ENCODE data around the gene JOSD1.
A peak's percentile ranks its signal among the peaks of the same experiment; 100 is the strongest.
"Not testable (repeated sequence)": the region's sequence is repeated elsewhere in the genome, so short reads cannot be mapped to it uniquely, and the experiment has no call there.

The JOSD1 gene

DNA sequence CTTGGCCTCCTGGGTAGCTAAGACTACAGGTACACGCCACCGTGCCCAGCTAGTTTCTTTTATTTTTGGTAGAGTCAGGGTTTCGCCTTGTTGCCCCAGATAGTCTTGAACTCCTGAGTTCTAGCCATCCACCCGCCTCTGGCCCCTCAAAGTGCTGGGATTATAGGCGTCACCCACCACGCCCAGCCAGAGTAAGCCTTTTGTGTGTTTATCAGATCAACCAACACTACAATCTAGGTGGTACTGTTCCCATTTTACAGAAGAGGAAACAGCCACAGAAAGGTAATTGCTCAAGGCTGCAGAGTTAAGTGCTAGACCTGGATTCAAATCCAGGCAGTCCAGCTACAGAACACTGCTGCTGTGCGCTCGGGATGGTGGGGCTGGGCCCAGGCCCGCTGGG is 15.8 kb downstream of the JOSD1 start:
- no peak for DNase-seq (ENCODE audit: low read depth)

DNA sequence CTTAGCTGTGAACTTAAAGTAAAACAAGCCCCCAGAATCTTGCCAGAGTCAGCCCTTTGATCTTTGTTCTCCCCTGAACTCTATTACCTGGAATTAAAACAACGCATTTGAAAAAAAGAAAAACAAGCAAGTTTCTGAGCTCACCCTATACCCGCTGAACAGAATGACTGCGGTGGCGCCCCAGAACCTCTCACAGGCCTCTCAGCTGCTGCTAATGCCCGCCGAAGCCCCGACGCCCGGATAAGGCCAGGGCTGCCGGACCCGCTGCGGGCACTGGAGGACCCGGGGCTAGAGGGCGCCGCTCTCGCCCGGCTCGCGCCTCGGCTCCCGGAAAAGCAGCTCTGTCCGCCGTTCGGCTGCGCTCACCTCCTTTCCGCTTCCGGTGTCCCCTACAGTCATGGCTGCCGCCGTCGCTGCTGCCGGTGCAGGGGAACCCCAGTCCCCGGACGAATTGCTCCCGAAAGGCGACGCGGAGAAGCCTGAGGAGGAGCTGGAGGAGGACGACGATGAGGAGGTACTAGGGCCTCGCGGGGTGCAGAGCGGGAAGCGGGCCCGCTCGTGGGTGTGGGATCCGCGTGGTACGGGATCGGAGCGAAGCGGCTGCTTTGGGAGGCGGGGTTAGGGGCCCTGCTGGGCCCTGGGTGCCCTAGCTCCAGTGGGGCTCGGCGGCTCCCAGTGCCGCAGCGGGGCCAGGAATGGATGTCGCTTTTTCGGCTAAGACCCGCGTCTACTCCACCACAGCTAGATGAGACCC is 19.0 kb downstream of the JOSD1 start, which contains the start of gene TOMM22:
Gene TOMM22 (plus strand): TSS at position 376 of the 754 bp plus-strand sequence. CDS start 22 bp downstream, at position 398.
- no peak for DNase-seq (ENCODE audit: low read depth)

GRCh38 chr22:38675833-38676232 is 24.9 kb downstream of the JOSD1 start:
- DNase-seq (ENCODE audit: low read depth): no peak

DNA sequence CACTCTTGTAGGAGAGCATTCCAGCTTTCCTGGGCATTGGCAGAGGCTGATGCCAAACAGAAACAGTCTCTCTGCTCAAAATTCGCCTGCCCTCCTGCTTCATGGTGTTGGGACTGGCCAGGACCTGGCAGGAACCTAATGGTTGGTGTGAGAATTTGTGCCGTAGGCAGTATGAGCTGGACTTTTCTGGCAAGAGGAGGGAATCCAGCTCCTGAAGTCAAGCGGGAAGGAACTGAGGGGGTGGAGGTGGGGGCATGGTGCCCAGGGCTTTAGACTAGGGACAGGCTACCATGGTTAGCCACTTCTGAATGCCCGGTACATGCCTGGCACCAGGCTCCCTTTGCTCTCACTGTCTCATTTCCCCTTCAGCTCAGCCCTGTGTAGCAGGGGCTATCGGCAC is 25.9 kb downstream of the JOSD1 start:
- DNase-seq (ENCODE audit: low read depth): no peak

GRCh38 chr22:38657045-38657909 is 43.5 kb downstream of the JOSD1 start:
- peak; percentile 5 for DNase-seq (ENCODE audit: low read depth)

GRCh38 chr22:38656256-38657044 is 44.3 kb downstream of the JOSD1 start, which contains the start of the genes CBY1 and FAM227A:
TSS of gene CBY1 (plus strand) at chr22:38656638. CDS start at chr22:38668055, 11,417 bp downstream.
TSS of gene FAM227A (minus strand) at chr22:38656392. CDS start at chr22:38650168, 6,224 bp downstream.
- DNase-seq (ENCODE audit: low read depth): peak; percentile 74

DNA sequence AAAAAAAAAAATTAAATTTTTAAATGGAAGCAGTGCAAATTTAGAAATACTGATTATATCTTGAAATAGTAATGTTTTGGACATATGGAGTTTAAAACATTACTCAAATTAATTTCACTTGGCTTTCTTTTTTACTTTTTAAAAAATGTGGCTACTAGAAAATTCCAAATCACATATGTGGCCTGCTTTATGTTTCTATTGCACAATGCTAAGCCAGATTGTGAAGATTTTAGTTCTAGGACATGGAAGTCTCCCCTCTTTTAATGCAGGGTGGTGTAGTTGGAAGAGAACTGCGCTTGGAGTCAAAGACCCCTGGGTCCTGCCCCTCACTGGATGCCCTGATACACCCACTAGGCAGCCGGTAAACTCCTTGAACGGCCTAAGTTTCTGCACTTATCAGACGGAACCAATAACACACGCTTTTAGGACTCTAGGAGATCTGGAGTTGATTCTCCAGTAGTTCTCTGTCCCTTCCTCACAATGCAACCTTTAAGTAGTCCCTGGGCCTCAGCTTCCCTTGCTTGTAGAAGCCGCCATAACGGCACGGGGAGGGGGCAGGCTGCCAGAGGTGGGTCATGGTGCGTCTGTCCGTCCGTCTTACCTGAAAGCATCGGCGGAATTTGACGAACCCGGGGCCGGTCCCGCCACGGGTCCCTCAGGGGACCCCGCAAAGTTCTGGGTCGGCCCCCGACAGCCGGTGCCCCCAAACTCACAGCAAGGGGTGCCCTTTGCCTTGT is 45.1 kb downstream of the JOSD1 start:
- DNase-seq (ENCODE audit: low read depth): peak; percentile 4

DNA sequence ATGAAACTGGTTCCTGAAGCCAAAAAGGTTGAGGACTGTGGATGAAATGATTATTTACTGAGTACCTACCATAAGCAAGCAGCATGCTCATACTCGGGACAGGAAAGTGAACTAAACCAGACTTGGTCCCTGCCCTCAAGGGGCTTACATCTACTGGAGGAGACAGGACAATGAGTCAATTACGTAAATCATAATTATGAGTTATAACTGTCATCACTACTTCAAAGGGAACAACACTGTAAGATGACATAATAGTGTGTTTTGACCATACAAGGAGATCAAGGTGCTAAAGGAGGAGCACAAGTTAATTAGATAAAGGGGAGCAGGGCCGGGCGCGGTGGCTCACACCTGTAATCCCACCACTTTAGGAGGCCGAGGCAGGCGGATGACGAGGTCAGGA is 47.0 kb downstream of the JOSD1 start:
- no peak for DNase-seq (ENCODE audit: low read depth)

DNA sequence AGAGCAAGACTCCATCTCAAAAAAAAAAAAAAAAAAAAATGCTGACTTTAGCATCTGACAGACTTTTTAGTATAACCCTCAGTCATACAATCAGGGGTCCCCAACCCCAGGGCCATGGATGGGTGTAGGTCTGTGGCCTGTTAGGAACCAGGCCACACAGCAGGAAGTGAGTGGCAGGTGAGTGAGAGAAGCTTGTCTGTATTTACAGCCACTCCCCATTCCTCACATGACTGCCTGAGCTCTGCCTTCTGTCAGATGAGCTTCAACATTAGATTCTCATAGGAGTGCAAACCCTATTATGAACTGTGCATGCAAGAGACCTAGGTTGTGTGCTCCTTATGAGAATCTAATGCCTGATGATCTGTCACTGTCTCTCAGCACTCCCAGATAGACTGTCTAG is 47.9 kb downstream of the JOSD1 start:
- DNase-seq (ENCODE audit: low read depth): no peak

DNA sequence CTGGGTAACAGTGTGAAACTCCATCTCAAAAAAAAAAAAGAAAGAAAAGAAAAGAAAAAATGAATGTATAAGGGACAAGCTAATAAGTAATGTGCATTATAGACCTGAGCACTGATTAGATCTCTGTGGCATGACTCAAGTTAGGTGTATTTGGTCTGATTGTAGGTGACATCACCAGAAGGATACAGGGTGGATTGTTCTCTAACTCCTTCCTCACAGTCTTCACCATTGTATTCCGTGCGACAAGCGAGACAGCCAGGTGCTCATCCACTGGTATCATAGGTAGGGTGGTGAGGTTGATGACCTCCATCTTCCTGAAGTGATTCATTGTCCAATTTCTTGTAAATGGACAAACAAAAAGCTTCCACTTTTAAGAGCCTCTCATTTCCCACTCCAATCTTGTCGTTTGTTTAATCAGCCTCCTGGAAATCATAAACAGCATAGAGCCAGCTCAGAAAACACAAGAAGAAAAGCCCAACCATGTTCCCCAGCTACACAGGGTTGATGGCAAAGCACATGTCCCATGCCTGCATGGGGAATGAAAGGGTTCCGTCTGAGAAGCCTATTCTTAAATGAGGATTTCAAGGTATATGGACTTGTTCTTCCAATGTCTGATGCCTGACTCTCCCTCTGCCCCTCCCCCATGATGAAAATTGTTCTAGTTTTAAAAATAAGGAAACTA is 50.8 kb downstream of the JOSD1 start:
- DNase-seq (ENCODE audit: low read depth): no peak

DNA sequence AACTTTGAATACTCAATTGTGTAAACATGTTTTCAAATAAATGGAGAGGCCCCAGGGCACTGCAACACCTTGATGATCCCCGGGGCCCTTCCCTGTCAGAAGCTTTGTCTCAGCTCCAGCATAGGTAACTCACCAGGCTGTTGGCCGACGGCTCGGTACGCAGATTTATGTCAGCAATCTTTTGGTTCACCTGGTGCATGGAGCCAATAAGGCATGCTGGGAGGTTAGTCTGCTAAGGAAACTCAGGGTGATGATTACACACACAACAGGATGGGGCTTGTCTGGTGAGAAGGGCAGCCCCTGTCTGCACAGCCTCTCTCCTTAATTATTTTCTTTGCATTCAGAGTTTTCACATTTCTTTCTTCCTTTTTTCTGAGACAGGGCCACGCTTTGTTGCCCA is 55.3 kb downstream of the JOSD1 start:
- DNase-seq (ENCODE audit: low read depth): no peak

DNA sequence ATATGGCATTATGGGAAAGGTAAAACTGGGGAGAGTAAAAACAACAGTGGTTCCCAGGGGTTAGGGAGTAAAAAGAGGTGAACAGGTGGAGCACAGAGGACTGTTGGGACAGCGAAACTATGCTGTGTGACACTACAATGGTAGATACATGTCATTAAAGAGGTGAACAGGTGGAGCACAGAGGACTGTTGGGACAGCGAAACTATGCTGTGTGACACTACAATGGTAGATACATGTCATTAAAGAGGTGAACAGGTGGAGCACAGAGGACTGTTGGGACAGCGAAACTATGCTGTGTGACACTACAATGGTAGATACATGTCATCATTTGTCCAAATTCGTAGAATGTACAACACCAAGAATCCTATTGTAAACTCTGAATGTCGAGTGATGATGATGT is 56.5 kb downstream of the JOSD1 start:
- not testable (repeated sequence) for DNase-seq (ENCODE audit: low read depth)

DNA sequence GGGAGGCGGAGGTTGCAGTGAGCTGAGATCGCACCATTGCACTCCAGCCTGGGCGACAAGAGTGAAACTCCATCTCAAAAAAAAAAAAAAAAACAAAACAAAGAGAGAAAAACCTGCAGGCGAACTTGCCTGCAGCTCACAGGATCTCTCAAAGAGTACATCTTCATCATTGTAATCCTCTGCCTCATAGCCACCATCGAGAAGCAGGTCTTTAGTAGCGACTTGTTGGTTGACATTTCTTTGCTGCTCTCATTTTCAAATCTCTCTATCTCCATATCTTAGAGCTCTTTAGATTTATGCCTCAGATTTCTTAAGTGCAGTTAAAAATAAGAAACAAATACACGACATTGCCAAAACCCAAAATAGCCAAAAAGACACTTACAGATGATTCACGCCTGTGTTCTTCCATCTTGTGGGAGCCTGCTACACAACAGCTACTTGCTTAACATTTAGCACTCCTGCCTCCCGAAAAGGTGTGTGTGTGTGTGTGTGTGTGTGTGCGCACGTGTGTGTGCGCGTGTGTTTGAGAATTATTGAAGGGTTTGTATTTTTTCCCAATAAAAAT is 59.2 kb downstream of the JOSD1 start:
- no peak for DNase-seq (ENCODE audit: low read depth)

DNA sequence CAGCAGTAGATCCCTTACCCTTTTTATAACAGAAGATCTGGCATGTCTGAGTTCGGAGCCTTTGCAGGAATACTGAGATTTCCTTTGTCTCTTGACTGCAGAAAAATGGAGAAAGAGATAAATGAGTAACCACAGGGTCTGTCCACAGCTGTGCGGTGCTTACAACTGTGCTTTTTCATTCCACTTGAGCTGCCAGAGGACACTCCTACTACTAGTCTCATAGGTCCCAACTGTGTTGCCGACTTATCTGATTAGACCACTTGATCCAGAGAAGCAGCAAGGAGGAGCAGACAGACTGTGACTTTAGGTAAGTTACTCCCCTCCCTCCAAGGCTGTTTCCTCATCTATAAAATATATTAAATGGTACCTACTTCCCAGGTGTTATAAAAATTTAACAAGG is 62.0 kb downstream of the JOSD1 start:
- DNase-seq (ENCODE audit: low read depth): no peak

DNA sequence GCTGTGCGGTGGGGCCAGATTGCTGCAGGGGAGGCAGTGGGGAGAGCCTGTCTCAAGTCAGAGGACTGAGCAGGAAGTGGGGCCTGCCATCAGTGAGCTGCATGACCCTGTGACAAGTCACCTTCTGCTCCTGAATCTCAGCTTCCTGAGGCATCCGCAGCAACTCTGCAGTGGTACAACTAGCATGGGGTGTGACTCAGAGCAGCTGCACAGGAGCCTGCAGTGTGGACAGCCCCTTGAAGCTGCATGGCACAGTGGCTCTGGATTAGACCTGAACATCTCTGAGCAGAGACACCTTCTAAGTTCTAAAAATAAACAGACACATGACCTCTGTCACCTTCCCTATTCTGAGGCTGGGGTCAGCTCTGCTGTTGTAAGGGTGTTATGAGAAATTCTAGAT is 62.5 kb downstream of the JOSD1 start:
- no peak for DNase-seq (ENCODE audit: low read depth)

Data from HS-5 (cell line).